GM12878 (cell line): Measurements from ENCODE around the gene IL3. TPM values are rescaled to one million over a fixed set of nuclear protein-coding genes. Genes with fewer than 3 reads are reported as not detected.

Experiments used
- ATAC-seq: fragments of 200-7000 bp; cut with Tn5 transposase; 3 replicates; pipeline ENCODE4 v1.9.1; 2020; ENCODE audit warnings: mild to moderate bottlenecking, moderate library complexity
- BruUV-seq: library from RNA; stranded (reverse); fragments of 400-500 nt; replicated peaks from 2 replicates; lab custom pipeline; 2021; lab: Mats Ljungman, UMichigan
- CTCF ChIA-PET: fragments of 300-600 bp; sonication (Branson Sonifier 250); formaldehyde crosslinking; extraction: SDS; loops from one replicate; lab custom pipeline; 2021; ENCODE audit warnings: inconsistent platforms; lab: Yijun Ruan, JAX
- POLR2A ChIA-PET: fragments of 350-600 bp; formaldehyde crosslinking; extraction: SDS; loops from one replicate; lab custom pipeline; 2021; ENCODE audit warnings: inconsistent platforms; lab: Charles Lee
- RAD21 ChIA-PET: fragments of 300-600 bp; sonication (Branson Sonifier 250); formaldehyde crosslinking; loops from one replicate; lab custom pipeline; 2023; ENCODE audit warnings: antibody characterized with exemption; ENCODE audit not compliant: unreplicated experiment; lab: Charles Lee
- SMC1A ChIA-PET: fragments of 300-600 bp; sonication (Branson Sonifier 250); formaldehyde crosslinking; loops from one replicate; lab custom pipeline; 2023; ENCODE audit not compliant: unreplicated experiment, uncharacterized antibody; lab: Charles Lee
- DNase-seq: peaks from one replicate; pipeline ENCODE4 v3.0.0-alpha.2; 2011; ENCODE audit warnings: low read depth, low spot score
- FAIRE-seq: peaks from 3 replicates; lab custom pipeline; 2011; peaks lifted over from hg19 to GRCh38; lab: Jason Lieb, UNC
- H2AFZ ChIP-seq: 2 replicates; pipeline ENCODE4 v1.6.0; 2011; ENCODE audit warnings: low read depth, low read length, control low read depth; ENCODE audit not compliant: control insufficient read depth
- H3K27ac ChIP-seq: 2 replicates; pipeline ENCODE4 v1.5.1; 2011; ENCODE audit warnings: control low read depth; ENCODE audit not compliant: control insufficient read depth, insufficient read depth
- H3K27me3 ChIP-seq, 2 experiments: replicated peaks in 1 of 2; 2 replicates each; pipeline versions ENCODE4 v1.6.0 to v1.6.1; 2011; ENCODE audit warnings: low read length in 1 of 2; ENCODE audit not compliant: control insufficient read depth in 2 of 2, insufficient read depth in 2 of 2
- H3K36me3 ChIP-seq, 2 experiments: 2 replicates each; pipeline ENCODE4 v1.5.1; 2011; ENCODE audit warnings: low read length in 1 of 2; ENCODE audit not compliant: control insufficient read depth in 2 of 2, insufficient read depth in 2 of 2
- H3K4me1 ChIP-seq: 2 replicates; pipeline ENCODE4 v1.6.1; 2011; ENCODE audit warnings: mild to moderate bottlenecking, low read length, moderate library complexity, mixed read lengths; ENCODE audit not compliant: control insufficient read depth, insufficient read depth
- H3K4me2 ChIP-seq: 2 replicates; pipeline ENCODE4 v1.6.0; 2011; ENCODE audit warnings: control low read depth; ENCODE audit not compliant: control insufficient read depth, insufficient read depth
- H3K4me3 ChIP-seq: fragments of 200-600 bp; sonication (generic); 2 replicates; pipeline ENCODE4 v1.5.1; 2016
- H3K79me2 ChIP-seq: 2 replicates; pipeline ENCODE4 v1.6.0; 2011; ENCODE audit warnings: low read length; ENCODE audit not compliant: control insufficient read depth, insufficient read depth
- H3K9ac ChIP-seq: 2 replicates; pipeline ENCODE4 v1.8.0; 2011; ENCODE audit warnings: low read length, control low read depth, mixed read lengths; ENCODE audit not compliant: control insufficient read depth, insufficient read depth
- H3K9me3 ChIP-seq: replicated peaks from 3 replicates; pipeline ENCODE4 v1.5.1; 2011; ENCODE audit warnings: mild to moderate bottlenecking, low read length; ENCODE audit not compliant: control insufficient read depth, insufficient read depth
- H4K20me1 ChIP-seq: 2 replicates; pipeline ENCODE4 v1.6.0; 2011; ENCODE audit not compliant: control insufficient read depth, insufficient read depth
- ATF2 ChIP-seq: IDR thresholded peaks from 2 replicates; pipeline ENCODE4 v1.6.1; 2012; ENCODE audit warnings: low read length, inconsistent platforms
- HDGF ChIP-seq: fragments of 450-650 bp; IDR thresholded peaks from 2 replicates; pipeline ENCODE4 v1.6.1; 2016; ENCODE audit warnings: antibody characterized with exemption
- PBX3 ChIP-seq: IDR thresholded peaks from 2 replicates; pipeline ENCODE4 v1.6.1; 2011; ENCODE audit warnings: mild to moderate bottlenecking, low read depth, low read length, moderate library complexity; ENCODE audit not compliant: insufficient replicate concordance
- PML ChIP-seq: IDR thresholded peaks from 2 replicates; pipeline ENCODE4 v1.6.1; 2012; ENCODE audit warnings: low read length, inconsistent platforms
- WGBS: methylation state at CpG from one replicate; pipeline ENCODE4 v1.1.6; 2016; ENCODE audit warnings: low lambda C conversion rate; ENCODE audit not compliant: insufficient replicate concordance, insufficient coverage; ENCODE audit errors: missing lambda C conversion rate; 5-methylcytosine and 5-hydroxymethylcytosine counted together
- in situ Hi-C: fragments of 300-500 bp; cut with MboI; formaldehyde crosslinking; loops from 9 replicates; pipeline ENCODE4 v1.14.3; 2018; ENCODE audit warnings: mixed read lengths
- intact Hi-C: fragments of 100-400 bp; cut with micrococcal nuclease; formaldehyde crosslinking; loops from one replicate; pipeline ENCODE4 v1.14.2; 2022; ENCODE audit not compliant: unreplicated experiment
- polyA plus RNA-seq, 11 experiments: library from polyadenylated mRNA; depleted of rRNA in 4 of 11; unstranded in 6 of 11; stranded (reverse) in 5 of 11; fragments of >200 nt; fragmentation: Nextera tagmentation in 4 of 11; fragmentation: Illumina TruSeq in 1 of 11; extraction: Ambion mirVana in 4 of 11; extraction: Trizol in 1 of 11; gene quantifications; 1 replicate in 1 of 11; 2 replicates in 10 of 11; pipeline versions ENCODE4 v1.2.1 to v1.2.3, GENCODE V29; 2011 to 2016; ENCODE audit warnings: inconsistent platforms in 2 of 11, missing spikeins in 2 of 11, low read depth in 1 of 11
- total RNA-seq, 4 experiments: library from RNA; depleted of rRNA in 3 of 4; stranded (reverse); fragments of >200 nt in 3 of 4; fragmentation: Illumina TruSeq in 1 of 4; extraction: Trizol in 1 of 4; gene quantifications; 2 replicates each; pipeline versions ENCODE4 v1.2.1 to v1.2.3, GENCODE V29; 2013 to 2021

Gene IL3
- total and polyA plus RNA-seq, 10 of the 15 experiments (the other 5 are each of a cell fraction or from before 2014, with no cell fraction given), result not detected

- Histone ChIP-seq H3K4me2 (no peak overlapping the region), H3K4me3 (no peak overlapping the region), H2AFZ (no peak overlapping the region), H3K27ac (no peak overlapping the region), H3K79me2 (no peaks in the 10 kb centered on the region), H3K9ac (no peak overlapping the region), H3K36me3 (no peaks in the 10 kb centered on the region), H3K27me3 (peaks cover 0 to 11% of the 10 kb centered on the region in 2 experiments), H3K9me3 (no peaks in the 10 kb centered on the region), H4K20me1 (peaks cover 7% of the 10 kb centered on the region; the same call in 1 of the 2 replicates), H3K4me1 (peaks cover 35% of the 10 kb centered on the region)
- intact Hi-C loops, result no loop called here
- ChIA-PET POLR2A (no interaction called here), CTCF (interaction anchor here (0.7 to 1.4 kb wide), 3 partner anchors 15 to 432 kb away, joined by 3 to 5 read pairs (median 3); no protein-coding TSS in a partner anchor), SMC1A (interaction anchor here (1.2 kb wide), 1 partner anchor 14 kb away, joined by 4 read pairs; no protein-coding TSS in a partner anchor), RAD21 (no interaction called here)
- FAIRE-seq, result no peak
- no peak for DNase-seq
- in situ Hi-C loops, result no loop called here
- no peak for ATAC-seq
- BruUV-seq, result no TSS peak
- 53% methylated on average over 2 of the region's 2 CpGs for WGBS
- TF ChIP-seq HDGF, result no peak
- TF ChIP-seq PBX3, result no peak
- no peak for TF ChIP-seq ATF2
- no peak for TF ChIP-seq PML
Measured at GRCh38 chr5:132021654-132022053, 38.8 kb upstream of the IL3 start.
